GM12801 (cell line): ENCODE results near the gene CSNK1A1L.

Experiments
- TF ChIP-seq, protein P1 (sequence below): IDR thresholded peaks from one replicate; pipeline ENCODE4 v1.5.1; 2011; ENCODE audit warnings: control low read depth; ENCODE audit not compliant: insufficient read length; ENCODE audit errors: extremely low read depth

Gene CSNK1A1L

GRCh38 chr13:37105251-37105714 is at the start of gene CSNK1A1L:
Gene CSNK1A1L, minus strand, starts transcription at chr13:37105664. Its CDS starts 408 bp downstream, at chr13:37105256.
- TF ChIP-seq, protein P1, sequence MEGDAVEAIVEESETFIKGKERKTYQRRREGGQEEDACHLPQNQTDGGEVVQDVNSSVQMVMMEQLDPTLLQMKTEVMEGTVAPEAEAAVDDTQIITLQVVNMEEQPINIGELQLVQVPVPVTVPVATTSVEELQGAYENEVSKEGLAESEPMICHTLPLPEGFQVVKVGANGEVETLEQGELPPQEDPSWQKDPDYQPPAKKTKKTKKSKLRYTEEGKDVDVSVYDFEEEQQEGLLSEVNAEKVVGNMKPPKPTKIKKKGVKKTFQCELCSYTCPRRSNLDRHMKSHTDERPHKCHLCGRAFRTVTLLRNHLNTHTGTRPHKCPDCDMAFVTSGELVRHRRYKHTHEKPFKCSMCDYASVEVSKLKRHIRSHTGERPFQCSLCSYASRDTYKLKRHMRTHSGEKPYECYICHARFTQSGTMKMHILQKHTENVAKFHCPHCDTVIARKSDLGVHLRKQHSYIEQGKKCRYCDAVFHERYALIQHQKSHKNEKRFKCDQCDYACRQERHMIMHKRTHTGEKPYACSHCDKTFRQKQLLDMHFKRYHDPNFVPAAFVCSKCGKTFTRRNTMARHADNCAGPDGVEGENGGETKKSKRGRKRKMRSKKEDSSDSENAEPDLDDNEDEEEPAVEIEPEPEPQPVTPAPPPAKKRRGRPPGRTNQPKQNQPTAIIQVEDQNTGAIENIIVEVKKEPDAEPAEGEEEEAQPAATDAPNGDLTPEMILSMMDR, result no peak

- TF ChIP-seq, protein P1, result no peak
Measured at GRCh38 chr13:37149380-37149779, 43.9 kb upstream of the CSNK1A1L start.

DNA sequence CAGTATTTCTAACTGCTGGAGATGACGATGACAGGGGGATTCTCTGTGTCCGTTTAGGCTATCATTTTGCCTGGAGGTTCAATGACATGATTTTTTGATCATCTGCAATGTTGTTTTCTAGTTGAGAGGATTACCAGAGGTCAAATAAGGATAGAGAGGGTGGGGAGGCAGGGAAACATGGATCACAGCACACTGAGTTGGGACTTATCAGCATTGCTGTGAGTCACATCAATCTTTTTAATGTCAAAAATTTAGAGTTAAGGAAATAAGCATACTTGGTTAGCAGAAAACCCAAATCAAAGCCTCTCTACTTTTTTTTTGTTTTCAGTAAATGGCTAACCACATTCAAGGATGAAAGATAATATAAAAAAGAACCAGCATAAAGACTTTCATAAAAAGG is 43.0 kb upstream of the CSNK1A1L start:
- TF ChIP-seq, protein P1, result no peak

- TF ChIP-seq, protein P1, result no peak
Measured at GRCh38 chr13:37144661-37145060, 39.2 kb upstream of the CSNK1A1L start.

DNA sequence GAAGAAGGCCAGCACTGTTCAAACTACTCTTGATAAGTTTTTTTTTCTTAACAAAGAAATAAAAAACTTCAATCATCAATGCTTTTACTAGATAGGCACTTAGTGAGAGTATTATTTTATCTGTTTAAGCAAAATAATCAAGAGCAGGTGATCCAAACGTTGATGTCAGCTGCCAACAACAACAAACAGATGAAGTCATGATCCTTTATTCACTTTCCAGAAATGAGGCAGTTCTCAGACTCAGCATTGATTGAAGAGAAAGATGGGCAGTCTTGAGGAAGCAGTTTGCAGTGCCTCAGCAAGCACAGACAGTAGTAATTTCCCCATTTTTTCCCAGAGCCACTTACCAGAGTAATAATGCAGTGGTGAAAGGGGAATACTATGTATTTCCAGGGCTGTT is 38.4 kb upstream of the CSNK1A1L start:
- TF ChIP-seq, protein P1, result no peak

GRCh38 chr13:37142877-37143276 is 37.4 kb upstream of the CSNK1A1L start:
- TF ChIP-seq, protein P1, result no peak

DNA sequence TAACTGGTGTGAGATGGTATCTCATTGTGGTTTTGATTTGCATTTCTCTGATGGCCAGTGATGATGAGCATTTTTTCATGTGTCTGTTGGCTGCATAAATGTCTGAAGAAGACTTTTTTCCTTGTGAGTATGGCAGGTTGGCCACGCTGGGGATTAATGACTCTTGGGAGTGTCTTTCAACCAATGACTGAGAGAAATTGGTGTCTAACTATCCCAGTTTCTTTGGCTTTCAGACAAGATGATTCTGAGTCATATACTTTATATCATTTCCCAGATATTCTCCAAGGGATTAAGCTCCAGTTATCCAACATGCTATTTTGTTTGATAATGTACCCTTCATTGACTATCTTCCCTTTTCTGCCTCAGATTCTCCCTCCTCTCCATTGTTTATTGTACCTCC is 35.5 kb upstream of the CSNK1A1L start:
- TF ChIP-seq, protein P1, result no peak
